SIG-M5 (cell line): ENCODE results near the gene TRPC4.

ENCODE experiments used
- DNase-seq: peaks from one replicate; lab custom pipeline; 2025; lab: John Stamatoyannopoulos, UW

TRPC4 gene

GRCh38 chr13:37657134-37657533 is 212.4 kb downstream of the TRPC4 start:
- no peak for DNase-seq

- no peak for DNase-seq
Observed at GRCh38 chr13:37656247-37656940, 213.2 kb downstream of the TRPC4 start.

- DNase-seq = no peak
Observed at GRCh38 chr13:37652596-37652995, 217.0 kb downstream of the TRPC4 start.

GRCh38 chr13:37651891-37652290 is 217.7 kb downstream of the TRPC4 start:
- no peak for DNase-seq

- no peak for DNase-seq
Observed at GRCh38 chr13:37648609-37649008, 221.0 kb downstream of the TRPC4 start.

GRCh38 chr13:37647031-37647650 is 222.4 kb downstream of the TRPC4 start:
- DNase-seq = no peak

GRCh38 chr13:37646531-37646930 is 223.0 kb downstream of the TRPC4 start:
- no peak for DNase-seq

GRCh38 chr13:37645181-37645740 is 224.3 kb downstream of the TRPC4 start:
- no peak for DNase-seq

GRCh38 chr13:37641391-37641790 is 228.2 kb downstream of the TRPC4 start:
- no peak for DNase-seq

GRCh38 chr13:37640499-37640898 is 229.1 kb downstream of the TRPC4 start:
- DNase-seq = no peak

- no peak for DNase-seq
Observed at GRCh38 chr13:37636701-37637100, 232.9 kb downstream of the TRPC4 start.

- no peak for DNase-seq
Observed at GRCh38 chr13:37632294-37632693, 237.3 kb downstream of the TRPC4 start.

GRCh38 chr13:37627428-37627827 is 242.1 kb downstream of the TRPC4 start:
- no peak for DNase-seq

GRCh38 chr13:37621811-37622361 is 247.7 kb downstream of the TRPC4 start:
- no peak for DNase-seq

- DNase-seq = no peak
Observed at GRCh38 chr13:37618554-37618953, 251.0 kb downstream of the TRPC4 start.

- no peak for DNase-seq
Observed at GRCh38 chr13:37617173-37617572, 252.4 kb downstream of the TRPC4 start.

- no peak for DNase-seq
Observed at GRCh38 chr13:37616131-37616530, 253.4 kb downstream of the TRPC4 start.

GRCh38 chr13:37615276-37615675 is 254.3 kb downstream of the TRPC4 start:
- DNase-seq = no peak

GRCh38 chr13:37613638-37614037 is 255.9 kb downstream of the TRPC4 start:
- DNase-seq = no peak

GRCh38 chr13:37613236-37613635 is 256.3 kb downstream of the TRPC4 start:
- DNase-seq = no peak

GRCh38 chr13:37608750-37609339 is 260.7 kb downstream of the TRPC4 start:
- no peak for DNase-seq

- no peak for DNase-seq
Observed at GRCh38 chr13:37602733-37603381, 266.7 kb downstream of the TRPC4 start.
